Fibroblast of lung (primary cell): ENCODE data around the gene HVCN1. TPM values are rescaled to one million over a fixed set of nuclear protein-coding genes. Genes with fewer than 3 reads are reported as not detected.
"Not testable (repeated sequence)": the region's sequence is repeated elsewhere in the genome, so short reads cannot be mapped to it uniquely, and the experiment has no call there.

ENCODE experiments used
- DNase-seq, 2 donors: peaks; one replicate each; pipeline versions ENCODE4 v3.0.0 to v3.0.0-alpha.2; 2010; ENCODE audit warnings: low read depth in 2 of 2
- H2AFZ ChIP-seq: 2 replicates; pipeline ENCODE4 v1.5.1; 2012; ENCODE audit warnings: low read length, control low read depth, inconsistent platforms
- H3K27ac ChIP-seq: 2 replicates; pipeline ENCODE4 v1.5.1; 2011; ENCODE audit warnings: low read length, control low read depth; ENCODE audit not compliant: insufficient read depth
- H3K27me3 ChIP-seq: 2 replicates; pipeline ENCODE4 v1.5.1; 2011; ENCODE audit warnings: mild to moderate bottlenecking, low read length; ENCODE audit not compliant: control insufficient read depth, insufficient read depth
- H3K36me3 ChIP-seq: 2 replicates; pipeline ENCODE4 v1.5.1; 2011; ENCODE audit warnings: low read length; ENCODE audit not compliant: control insufficient read depth, insufficient read depth
- H3K4me1 ChIP-seq: 2 replicates; pipeline ENCODE4 v1.5.1; 2011; ENCODE audit warnings: low read length; ENCODE audit not compliant: control insufficient read depth, insufficient read depth; ENCODE audit errors: extremely low read depth
- H3K4me2 ChIP-seq: 2 replicates; pipeline ENCODE4 v1.5.1; 2011; ENCODE audit warnings: low read length, control low read depth; ENCODE audit not compliant: insufficient read depth; ENCODE audit errors: extremely low read depth
- H3K4me3 ChIP-seq, 4 experiments: fragments of 200-600 bp in 1 of 4; sonication (generic) in 1 of 4; replicated peaks in 1 of 4; 2 replicates each; pipeline ENCODE4 v1.5.1; 2011 to 2016; ENCODE audit warnings: low read length in 4 of 4, low read depth in 3 of 4, mild to moderate bottlenecking in 3 of 4, control low read depth in 2 of 4, inconsistent platforms in 1 of 4, mixed read lengths in 1 of 4; ENCODE audit not compliant: insufficient read depth in 1 of 4; ENCODE audit errors: control extremely low read depth in 1 of 4
- H3K79me2 ChIP-seq: 2 replicates; pipeline ENCODE4 v1.5.1; 2012; ENCODE audit warnings: mild to moderate bottlenecking, low read length, inconsistent platforms; ENCODE audit not compliant: control insufficient read depth, insufficient read depth
- H3K9ac ChIP-seq: 2 replicates; pipeline ENCODE4 v1.5.1; 2011; ENCODE audit warnings: mild to moderate bottlenecking, low read length, control low read depth; ENCODE audit not compliant: insufficient read depth
- H3K9me3 ChIP-seq: 2 replicates; pipeline ENCODE4 v1.5.1; 2012; ENCODE audit warnings: low read depth, low read length; ENCODE audit not compliant: control insufficient read depth, insufficient read depth
- H4K20me1 ChIP-seq: 2 replicates; pipeline ENCODE4 v1.5.1; 2011; ENCODE audit warnings: low read length; ENCODE audit not compliant: control insufficient read depth, insufficient read depth; ENCODE audit errors: extremely low read depth
- EZH2 ChIP-seq: IDR thresholded peaks from 2 replicates; pipeline ENCODE4 v1.5.1; 2012; ENCODE audit warnings: low read length, control low read depth, mild to moderate bottlenecking; ENCODE audit errors: missing control alignments
- polyA plus RNA-seq, 2 donors: library from polyadenylated mRNA; depleted of rRNA in 1 of 2; stranded (reverse) in 1 of 2; unstranded in 1 of 2; fragments of >200 nt; gene quantifications; 2 replicates each; pipeline ENCODE4 v1.2.1, GENCODE V29; 2011 to 2012; ENCODE audit warnings: missing spikeins in 1 of 2
- total RNA-seq: library from RNA; depleted of rRNA; stranded (reverse); fragments of >200 nt; gene quantifications from 2 replicates; pipeline ENCODE4 v1.2.1, GENCODE V29; 2014
- TF ChIP-seq, protein P1 (sequence below), 2 donors: IDR thresholded peaks in 1 of 2; conservative IDR thresholded peaks in 1 of 2; 1 replicate in 1 of 2; 2 replicates in 1 of 2; pipeline ENCODE4 v1.5.1; 2011 to 2012; ENCODE audit warnings: low read length in 2 of 2, control low read depth in 1 of 2, inconsistent platforms in 1 of 2, low read depth in 1 of 2, mild to moderate bottlenecking in 1 of 2

Gene HVCN1
- total and polyA plus RNA-seq, 2 donors (not counting 1 experiment from before 2014, with no cell fraction given): 3.6 to 7.4 TPM

DNA sequence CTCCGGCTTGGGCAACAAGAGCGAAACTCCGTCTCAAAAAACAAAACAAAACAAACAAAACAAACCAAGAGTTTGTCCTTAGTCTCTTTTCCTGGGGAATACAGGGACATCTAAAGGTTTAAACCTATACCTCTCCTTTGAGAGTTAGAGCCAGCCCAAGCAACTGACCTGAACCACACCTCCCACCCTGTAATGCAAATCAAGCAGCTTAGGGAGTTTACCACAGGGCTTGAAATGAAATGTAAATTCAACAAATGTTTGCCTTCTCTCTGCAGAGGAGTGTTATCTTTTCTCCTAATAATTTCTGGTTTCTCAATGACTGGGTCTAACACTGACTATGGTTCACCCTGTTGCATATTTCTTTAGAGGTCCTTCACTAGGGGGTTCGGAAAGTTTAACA is 37.1 kb upstream of the HVCN1 start:
- no peak for DNase-seq
- peaks cover 45% of the 10 kb centered on the region for H3K79me2 ChIP-seq
- peaks cover 12% of the 10 kb centered on the region for H3K36me3 ChIP-seq
- no peaks in the 10 kb centered on the region for H3K27me3 ChIP-seq
- H3K4me3 ChIP-seq: no peak overlapping the region
- no peaks in the 10 kb centered on the region for H4K20me1 ChIP-seq
- no peaks in the 10 kb centered on the region for H3K9me3 ChIP-seq
- no peak overlapping the region for H2AFZ ChIP-seq
- no peak overlapping the region for H3K9ac ChIP-seq
- no peak overlapping the region for H3K27ac ChIP-seq
- TF ChIP-seq, protein P1, sequence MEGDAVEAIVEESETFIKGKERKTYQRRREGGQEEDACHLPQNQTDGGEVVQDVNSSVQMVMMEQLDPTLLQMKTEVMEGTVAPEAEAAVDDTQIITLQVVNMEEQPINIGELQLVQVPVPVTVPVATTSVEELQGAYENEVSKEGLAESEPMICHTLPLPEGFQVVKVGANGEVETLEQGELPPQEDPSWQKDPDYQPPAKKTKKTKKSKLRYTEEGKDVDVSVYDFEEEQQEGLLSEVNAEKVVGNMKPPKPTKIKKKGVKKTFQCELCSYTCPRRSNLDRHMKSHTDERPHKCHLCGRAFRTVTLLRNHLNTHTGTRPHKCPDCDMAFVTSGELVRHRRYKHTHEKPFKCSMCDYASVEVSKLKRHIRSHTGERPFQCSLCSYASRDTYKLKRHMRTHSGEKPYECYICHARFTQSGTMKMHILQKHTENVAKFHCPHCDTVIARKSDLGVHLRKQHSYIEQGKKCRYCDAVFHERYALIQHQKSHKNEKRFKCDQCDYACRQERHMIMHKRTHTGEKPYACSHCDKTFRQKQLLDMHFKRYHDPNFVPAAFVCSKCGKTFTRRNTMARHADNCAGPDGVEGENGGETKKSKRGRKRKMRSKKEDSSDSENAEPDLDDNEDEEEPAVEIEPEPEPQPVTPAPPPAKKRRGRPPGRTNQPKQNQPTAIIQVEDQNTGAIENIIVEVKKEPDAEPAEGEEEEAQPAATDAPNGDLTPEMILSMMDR (conservative IDR thresholded peaks at IDR 0.05 in 1 of 2, IDR thresholded peaks at IDR 0.05 in 1 of 2; ENCODE audit: low read depth in 1 of 2, low read length in 2 of 2): no peak
- no peak for TF ChIP-seq EZH2
- no peaks in the 10 kb centered on the region for H3K4me1 ChIP-seq
- no peak overlapping the region for H3K4me2 ChIP-seq

DNA sequence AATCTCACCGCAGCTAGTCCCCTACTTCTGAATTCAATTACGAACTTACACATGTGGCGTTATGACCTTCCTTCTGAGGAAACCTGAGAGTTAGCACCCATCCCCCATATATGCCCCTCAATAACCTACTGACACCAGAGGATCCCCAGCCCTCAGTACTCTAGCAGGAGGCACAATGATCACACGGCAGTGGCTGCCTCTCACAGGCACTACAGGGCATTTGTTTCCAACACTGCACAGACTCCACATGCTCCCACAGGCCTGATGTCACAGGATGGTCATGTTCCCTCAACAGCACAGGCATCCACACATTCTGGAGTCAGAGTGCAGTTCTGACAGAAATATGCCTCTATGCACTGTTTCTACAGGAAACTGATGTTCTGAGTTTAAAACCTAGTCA is 36.4 kb upstream of the HVCN1 start:
- Histone ChIP-seq H3K27me3 (no peaks in the 10 kb centered on the region), H3K4me2 (no peak overlapping the region), H4K20me1 (no peaks in the 10 kb centered on the region), H3K9me3 (no peaks in the 10 kb centered on the region), H3K79me2 (peaks cover 39% of the 10 kb centered on the region), H3K36me3 (peaks cover 12% of the 10 kb centered on the region), H2AFZ (no peak overlapping the region), H3K9ac (no peak overlapping the region), H3K4me3 (no peak overlapping the region), H3K4me1 (no peaks in the 10 kb centered on the region), H3K27ac (no peak overlapping the region)
- no peak for TF ChIP-seq EZH2
- TF ChIP-seq, protein P1 (conservative IDR thresholded peaks at IDR 0.05 in 1 of 2, IDR thresholded peaks at IDR 0.05 in 1 of 2; ENCODE audit: low read depth in 1 of 2, low read length in 2 of 2): no peak
- DNase-seq: no peak

DNA sequence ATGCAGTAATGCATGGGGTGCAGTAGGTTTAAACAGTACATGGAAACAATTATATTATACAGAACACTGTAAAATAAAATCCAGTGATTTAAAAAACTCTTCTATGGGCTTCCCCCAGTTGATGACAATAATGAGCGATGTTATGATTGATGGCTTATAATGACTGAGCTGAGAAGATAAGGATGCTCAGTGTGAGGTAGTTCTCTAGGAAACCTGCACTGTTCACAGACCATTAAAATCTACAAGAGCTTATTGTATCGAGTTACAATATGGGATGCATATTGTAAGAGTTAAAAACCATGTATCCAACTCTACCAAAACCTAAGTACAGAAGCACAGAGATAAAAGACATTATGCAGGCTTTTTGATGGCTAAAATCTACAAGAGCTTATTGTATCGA is 34.0 kb upstream of the HVCN1 start:
- not testable (repeated sequence) for H3K4me2 ChIP-seq, H3K27me3 ChIP-seq, H3K4me1 ChIP-seq, H3K9me3 ChIP-seq, H3K4me3 ChIP-seq, H3K27ac ChIP-seq, H3K9ac ChIP-seq, H2AFZ ChIP-seq, H4K20me1 ChIP-seq, DNase-seq
- H3K79me2 ChIP-seq: peaks cover 26% of the 10 kb centered on the region
- peaks cover 14% of the 10 kb centered on the region for H3K36me3 ChIP-seq

DNA sequence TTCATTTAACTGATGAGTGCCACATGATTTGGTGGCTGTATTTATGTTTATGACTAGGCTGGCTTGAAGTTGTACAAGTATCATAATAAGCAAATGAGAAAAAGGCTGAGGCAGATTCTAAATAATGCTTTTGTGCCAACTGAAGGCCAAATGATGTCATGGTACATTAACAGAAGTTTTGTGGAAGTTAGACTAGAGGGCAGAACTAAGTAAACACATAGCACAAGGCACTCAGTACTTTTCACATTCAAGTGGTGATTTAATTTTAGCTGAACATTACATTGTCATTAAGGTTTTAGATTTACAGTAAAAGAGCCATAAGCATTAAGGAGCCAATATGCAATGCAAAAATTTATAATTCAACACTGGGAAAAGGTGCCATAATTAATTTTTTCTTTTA is 32.7 kb upstream of the HVCN1 start:
- TF ChIP-seq, protein P1 (conservative IDR thresholded peaks at IDR 0.05 in 1 of 2, IDR thresholded peaks at IDR 0.05 in 1 of 2; ENCODE audit: low read depth in 1 of 2, low read length in 2 of 2): no peak
- H3K36me3 ChIP-seq: peaks cover 16% of the 10 kb centered on the region

More for the DNA sequence above, 32.7 kb upstream of the HVCN1 start:
- no peak overlapping the region for H3K9ac ChIP-seq
- H4K20me1 ChIP-seq: no peaks in the 10 kb centered on the region
- H3K4me3 ChIP-seq: no peak overlapping the region
- H3K4me2 ChIP-seq: no peak overlapping the region
- no peak overlapping the region for H3K27ac ChIP-seq
- no peaks in the 10 kb centered on the region for H3K27me3 ChIP-seq
- no peak for DNase-seq
- H3K9me3 ChIP-seq: no peaks in the 10 kb centered on the region
- no peaks in the 10 kb centered on the region for H3K4me1 ChIP-seq
- H2AFZ ChIP-seq: no peak overlapping the region
- H3K79me2 ChIP-seq: peaks cover 14% of the 10 kb centered on the region
